CD4-positive, alpha-beta T cell treated with Interleukin-15 for 1 hour (primary cell): ENCODE results near the gene TK2.
A peak's percentile ranks its signal among the peaks of the same experiment; 100 is the strongest.
"Not testable (repeated sequence)": the region's sequence is repeated elsewhere in the genome, so short reads cannot be mapped to it uniquely, and the experiment has no call there.

Experiments used
- DNase-seq: peaks from one replicate; pipeline ENCODE4 v3.0.0-alpha.2; 2020

The TK2 gene

DNA sequence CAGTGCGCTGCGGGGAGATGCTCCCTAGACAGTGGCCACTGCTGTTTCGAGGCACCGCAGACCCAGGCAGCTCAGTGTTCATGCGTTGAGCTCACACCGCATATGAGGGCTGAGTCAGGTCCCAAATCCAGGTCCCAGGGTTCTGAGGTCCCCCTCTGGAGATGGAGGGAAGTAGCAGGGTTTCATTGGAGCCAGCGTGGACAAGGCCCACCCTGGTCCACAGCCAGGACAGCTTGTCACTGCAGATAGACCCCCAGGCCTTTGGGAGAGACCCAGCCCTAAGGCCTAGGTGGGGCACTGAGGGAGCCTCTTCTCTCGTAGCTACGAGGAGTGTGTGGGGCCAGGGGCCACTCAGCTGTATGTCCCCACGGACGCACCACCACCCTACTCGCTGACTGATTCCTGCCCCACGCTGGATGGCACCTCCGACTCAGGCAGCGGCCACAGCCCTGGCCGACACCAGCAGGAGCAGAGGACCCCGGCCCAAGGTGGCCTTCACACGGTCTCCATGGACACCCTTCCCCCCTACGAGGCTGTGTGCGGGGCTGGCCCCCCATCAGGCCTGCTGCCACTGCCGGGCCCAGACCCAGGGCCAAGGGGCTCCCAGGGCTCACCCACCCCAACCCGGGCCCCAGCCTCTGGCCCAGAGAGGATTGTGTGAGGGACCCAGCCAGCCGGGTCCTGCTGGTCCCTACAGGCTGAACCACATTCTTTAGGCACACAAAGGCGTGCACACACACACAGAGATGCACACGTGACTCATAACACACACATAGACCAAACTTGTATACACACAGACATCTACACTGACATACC, 69.4 kb downstream of the TK2 start:
- no peak for DNase-seq

DNA sequence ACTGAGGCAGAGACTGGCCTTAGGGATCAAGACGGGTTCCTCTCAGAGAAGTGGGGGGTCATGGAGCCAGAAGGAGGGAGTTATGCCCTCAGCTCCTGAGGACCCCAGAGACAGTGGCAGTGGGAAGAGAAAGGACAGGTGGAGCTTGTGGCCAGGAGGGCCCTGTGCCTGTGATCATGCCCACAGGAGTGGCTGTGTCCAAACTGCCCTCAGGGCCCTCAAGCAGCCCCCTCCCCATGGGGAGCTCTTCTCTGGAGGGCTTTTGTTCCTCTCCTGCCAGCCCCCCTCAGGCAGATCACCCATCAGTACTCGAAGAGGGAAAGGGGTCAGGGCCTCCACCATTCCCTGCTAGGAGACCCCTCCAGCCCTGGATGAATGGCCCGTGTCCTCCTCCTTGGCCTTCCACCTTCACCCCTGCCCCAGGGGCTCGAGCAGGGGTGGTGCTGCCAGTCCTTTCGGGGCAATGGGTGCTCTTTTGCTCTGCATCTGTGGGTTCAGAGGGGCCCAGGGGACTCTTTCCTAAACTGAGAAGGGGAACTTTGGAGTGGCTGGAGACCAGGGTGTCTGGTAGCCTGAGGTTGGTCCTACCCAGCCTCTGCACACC, 70.2 kb downstream of the TK2 start:
- no peak for DNase-seq

DNA sequence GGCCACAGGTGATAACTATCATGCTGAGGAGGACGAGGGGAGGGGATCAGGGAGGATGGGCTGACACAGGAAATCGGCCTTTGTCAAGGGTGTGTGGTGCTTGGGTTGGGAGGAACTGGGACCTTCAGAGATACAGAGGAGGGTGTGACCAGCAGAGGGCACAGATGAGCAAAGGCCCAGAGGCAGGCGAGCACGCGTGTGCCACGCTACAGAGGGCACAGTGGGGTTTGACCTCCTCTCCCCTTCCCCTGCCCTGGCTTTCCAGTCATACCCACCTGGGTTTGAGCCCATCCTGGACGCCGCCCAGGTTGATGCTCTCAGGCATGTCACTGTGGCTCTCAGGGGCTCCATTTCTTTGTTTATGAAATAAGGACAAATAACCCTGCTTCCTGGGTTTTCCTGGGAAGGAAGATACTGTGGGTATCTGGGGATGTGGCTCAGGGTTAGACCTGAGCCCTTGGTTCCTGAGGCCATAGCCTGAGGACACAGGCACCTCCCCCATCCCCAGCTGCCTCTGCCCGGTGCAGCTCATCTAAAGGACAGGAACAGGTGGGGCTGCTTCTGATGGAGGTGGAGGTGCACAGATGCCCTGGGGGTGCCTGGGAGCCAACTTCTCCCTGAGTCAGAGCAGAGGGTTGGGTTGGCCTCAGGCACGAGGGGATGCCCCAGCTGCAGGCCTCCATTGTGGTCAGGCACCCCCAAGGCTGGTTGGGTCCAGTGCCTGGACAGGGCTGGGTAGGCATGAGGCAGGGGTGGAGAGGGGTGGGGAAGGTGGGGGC, 71.0 kb downstream of the TK2 start:
- peak; percentile 80 for DNase-seq

DNA sequence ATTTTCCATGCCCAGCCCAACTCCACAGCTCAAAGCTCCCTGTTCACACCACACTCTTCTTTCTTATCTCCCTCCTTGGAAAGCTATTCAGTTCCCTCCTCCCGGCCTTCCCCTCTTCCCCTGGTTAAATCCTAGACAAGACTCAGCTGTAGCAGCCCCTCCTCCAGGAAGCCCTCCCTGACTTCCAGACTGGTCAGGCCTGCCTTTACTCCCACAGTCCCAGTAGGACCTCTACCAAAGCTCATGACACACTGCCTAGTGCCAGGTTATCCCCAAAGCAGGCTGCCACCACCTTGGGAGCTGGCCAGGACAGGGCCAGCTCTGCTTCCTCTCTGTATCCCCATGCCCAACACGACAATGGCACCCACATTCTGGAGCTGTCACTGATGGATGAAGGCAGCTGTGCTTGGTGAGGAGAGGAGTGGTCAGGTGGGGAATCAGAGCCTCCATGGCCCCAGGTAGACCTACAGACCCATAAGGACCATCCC, 72.8 kb downstream of the TK2 start:
- no peak for DNase-seq

DNA sequence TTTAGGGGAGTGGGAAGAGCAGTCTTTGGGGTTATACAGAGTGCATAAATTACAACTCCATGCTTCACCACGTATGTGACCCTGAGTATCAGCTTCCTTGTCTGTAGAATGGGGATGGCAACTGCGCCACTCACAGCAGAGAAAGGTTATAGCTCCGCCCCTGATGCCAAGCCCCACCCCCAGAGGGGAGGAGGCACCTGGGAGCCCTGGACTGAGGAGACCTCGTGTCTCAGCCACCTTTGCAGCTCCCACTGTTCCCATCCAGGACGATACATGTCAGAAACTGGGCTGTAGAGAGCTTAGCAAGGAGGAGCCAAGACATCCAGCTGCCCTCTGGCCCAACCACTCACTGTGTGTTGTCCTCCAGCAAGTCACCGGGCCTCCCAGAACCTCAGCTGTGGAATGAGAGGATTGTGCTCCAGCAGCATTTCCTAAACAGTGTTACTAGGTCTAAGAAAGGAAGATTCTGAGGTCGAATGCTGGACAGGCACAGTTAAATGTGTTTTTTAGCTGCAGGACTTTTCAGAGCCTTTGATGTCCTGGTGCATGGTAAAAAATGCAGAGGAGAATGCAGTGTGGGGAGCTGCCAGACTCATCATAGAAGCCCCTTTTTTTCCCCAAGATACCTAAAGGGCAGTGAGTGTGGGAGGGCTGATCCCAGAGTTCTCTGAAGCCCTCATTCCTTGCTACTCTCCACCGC, 73.4 kb downstream of the TK2 start:
- DNase-seq: peak; percentile 38

DNA sequence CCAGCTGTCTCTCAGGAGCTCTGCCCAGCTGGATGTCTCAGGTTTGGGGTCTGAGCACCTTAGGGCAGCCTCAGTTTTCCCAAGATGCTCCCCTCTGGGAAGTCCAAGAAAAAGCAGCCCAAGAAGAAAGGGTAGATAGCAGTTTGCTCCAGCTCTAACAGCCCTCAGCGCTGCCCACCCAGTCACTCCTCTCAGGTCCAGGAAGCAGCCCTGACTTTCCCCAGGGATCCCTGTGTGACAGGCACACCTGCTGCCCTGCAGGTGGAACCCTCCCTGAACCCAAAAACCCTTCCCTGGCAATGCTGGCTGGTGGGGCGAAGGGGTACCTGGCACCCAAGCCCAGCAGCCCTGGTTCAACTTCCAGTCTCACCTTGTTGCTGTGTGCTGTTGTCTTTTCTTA, 74.7 kb downstream of the TK2 start:
- no peak for DNase-seq

DNA sequence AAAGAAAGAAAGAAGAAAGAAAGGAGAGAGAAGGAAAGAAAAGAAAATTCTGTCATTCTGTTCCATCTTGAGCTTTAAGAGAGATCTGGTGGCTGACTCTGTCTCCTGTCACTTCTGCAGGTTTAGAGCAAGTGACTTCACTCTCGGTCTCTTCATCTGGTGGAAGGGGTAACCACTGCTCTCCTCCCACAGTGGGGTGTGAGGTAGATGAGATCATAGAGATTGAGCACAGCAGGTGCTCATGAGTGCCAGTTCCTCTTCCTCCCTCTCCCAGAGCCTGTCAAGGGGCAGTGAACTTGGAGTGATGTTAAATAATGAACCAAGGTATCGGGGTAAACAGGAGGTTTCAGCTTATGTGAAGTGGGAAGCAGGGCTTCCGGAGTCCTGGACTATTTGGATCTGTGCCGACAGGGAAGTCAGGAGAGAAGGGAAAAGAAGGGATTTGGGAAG, 75.1 kb downstream of the TK2 start:
- peak; percentile 68 for DNase-seq

DNA sequence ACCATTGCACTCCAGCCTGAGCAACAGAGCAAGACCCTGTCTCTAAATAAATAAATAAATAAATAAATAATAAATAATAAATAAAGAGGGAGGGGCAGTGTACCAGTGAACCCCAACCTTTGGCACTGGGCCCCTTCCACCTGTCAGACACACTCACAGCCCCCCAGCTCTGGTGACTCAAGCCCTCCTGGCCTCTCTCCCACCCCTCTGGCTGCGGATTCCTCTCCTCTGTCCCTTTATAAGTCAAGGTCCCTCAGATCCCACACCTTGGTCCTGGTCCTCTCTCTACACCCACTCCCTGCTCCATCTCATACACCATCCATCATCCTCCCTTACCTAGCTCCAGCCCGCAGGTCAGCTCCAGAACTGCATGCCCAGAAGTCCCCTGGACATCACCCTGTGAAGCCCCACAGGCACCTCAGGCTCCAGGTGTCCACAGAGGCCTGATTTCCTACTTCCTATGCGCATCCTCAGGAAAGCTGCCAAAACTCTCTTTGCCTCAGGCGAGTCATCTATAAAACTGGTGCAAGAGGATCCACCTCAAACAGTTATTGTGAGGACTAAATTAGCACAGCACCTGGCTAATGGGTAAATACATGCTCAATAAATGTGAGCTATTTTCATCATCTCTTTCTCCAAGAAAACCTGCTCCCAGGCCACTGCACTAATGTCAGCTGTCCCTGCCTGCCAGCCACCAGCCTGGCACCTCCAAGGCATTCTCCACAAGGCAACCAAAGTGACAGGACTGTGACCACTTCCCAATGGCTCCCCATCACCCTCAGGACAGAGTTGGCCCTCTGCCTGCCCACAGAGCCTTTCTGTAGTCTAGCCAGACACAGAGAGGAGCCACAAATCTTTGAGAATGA, 76.0 kb downstream of the TK2 start:
- no peak for DNase-seq

DNA sequence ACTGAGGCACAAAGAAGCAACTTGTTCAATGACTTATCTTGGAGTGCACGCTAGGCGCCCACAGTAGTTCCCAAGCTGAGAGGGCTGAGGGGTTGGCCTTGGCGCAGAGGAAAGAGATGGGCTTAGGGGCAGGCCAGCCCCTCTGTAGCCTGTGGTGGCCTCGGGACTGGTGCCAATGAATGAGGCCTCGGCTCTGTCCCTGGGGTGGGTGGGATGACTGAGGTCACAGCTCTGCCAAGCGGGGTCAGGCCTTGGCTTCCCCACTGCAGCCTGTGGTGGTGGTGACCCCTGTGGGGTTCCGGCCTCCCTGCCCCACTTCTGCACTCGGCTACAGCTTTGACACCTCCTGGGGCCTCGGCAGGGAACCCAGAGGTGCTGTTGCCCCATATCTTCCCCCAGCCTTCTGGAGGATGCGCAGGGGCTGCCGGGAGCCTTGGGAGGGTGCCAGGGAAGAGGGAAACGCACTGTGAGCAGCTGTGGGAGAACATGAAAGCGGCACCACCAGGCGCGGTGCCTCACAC, 76.8 kb downstream of the TK2 start:
- no peak for DNase-seq

DNA sequence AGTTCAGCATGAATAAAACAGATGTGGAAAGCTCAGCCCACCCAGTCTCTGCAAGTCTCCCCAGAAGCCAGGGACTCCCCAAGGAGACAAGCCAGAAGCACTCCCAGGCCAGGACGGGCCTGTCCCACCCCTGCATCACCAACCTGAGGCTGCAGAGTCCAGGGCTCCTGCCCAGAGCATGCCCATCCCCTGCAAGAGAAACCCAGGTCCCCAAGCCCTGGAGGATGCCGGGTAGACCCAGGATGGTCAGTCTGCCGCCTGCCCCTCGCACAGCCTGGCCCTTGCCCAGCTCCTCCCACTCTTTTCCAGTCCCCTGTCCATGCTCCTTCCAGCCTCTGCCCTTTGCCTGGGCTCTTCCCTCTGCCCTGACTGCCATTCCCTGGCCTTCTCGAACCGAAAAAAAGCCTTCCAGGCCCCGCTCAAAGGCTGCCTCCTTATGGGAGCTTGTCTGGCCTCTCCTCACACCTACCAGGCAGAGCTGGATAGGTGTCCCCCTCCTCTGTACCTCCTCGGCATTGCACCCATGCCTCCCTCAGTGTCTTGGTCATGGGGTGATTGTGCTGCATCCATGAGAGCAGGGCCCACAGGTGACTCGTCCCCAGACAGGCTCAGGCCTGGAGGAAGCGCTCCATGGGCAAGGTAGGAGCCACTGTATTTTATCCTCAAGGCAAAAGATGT, 78.1 kb downstream of the TK2 start:
- no peak for DNase-seq

DNA sequence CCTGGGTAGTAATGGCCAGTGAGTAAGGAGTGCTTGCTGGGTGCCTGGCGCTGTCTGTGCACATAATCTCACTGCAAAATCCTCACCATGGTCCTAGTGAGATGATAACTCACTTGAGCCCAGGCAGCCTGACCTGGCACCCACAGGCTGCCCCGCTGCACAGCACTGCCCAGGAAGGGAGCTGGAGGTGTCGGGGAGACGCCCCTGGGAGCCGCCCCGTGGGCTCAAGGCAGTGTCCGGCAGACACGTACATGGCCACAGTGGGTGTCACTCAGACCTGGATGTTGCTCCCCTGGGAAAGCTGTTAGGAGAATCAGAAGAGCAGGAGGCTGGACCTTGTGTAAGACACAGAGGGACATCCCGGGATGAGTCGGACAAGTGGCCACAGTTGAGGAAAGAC, 78.7 kb downstream of the TK2 start:
- no peak for DNase-seq

DNA sequence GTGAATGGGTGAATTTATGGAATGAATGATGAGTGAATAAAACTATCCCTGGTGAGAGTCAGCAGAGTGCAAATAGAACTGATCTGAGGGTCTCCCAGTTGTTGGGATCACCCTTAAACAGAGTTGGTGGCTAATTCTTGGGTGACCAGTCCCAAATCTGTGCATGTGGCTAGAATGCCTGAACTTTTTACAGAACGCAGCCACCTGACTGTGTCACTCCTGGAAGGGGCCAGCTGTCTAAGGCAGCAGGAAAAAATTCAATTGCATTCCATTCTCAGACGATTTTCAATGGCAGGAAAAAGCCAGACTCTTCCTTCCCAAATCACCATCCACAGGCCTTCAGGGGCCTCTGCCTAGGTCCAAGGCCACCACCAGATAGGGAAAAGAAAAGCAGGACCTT, 79.4 kb downstream of the TK2 start:
- no peak for DNase-seq

DNA sequence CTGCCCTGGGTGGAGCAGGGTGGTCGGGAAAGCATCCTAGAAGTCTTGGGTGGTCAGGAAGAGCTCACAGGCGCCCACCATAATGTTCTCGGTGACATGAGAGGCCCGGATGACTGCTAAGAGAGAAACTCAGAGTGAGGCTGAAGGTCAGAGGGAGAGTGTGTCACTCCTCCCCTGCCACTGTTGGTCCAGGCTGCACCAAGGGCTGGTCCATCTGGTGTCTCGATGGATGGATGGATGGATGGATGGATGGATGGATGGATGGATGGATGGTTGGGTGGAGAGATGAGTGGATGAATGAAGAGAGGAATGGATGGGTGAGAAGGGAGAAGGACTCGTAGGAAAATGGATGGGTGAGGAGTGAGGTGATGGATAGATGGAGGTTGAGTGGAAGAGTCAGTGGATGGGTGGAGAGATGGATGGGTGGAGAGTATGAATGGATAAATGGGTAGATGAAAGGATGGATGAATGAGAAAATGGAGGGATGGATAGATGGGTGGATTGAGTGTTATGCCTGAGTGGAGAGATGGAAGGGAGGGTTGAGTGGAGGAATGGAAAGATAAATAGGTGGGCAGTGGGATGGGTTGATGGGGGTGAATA, 79.9 kb downstream of the TK2 start:
- no peak for DNase-seq

DNA sequence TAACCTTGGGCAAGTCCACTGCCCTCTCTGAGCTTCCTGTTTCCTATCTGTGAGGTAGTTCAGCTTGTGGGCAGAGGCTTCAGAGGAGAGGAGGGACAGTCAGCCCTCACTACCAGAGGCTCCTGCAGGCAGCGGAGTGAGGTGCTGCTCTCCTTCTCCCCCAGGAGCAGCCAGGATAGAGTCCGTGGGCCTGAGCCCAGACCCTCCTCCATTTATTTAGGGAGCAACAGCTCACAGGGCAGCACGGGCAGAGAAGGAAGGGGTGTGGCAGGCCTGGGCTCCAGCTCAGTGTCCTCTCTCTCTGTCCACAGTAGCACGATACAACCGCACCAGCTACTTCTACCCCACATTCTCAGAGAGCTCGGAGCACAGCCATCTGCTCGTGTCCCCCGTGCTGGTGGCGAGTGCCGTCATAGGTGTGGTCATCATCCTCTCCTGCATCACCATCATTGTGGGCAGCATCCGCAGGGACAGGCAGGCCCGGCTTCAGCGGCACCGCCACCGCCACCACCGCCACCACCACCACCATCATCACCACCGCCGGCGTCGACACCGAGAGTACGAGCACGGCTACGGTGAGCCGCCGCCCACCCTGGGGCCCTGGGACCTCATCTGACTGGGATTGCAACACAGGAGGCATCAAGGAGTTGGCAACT, 80.5 kb downstream of the TK2 start:
- no peak for DNase-seq

DNA sequence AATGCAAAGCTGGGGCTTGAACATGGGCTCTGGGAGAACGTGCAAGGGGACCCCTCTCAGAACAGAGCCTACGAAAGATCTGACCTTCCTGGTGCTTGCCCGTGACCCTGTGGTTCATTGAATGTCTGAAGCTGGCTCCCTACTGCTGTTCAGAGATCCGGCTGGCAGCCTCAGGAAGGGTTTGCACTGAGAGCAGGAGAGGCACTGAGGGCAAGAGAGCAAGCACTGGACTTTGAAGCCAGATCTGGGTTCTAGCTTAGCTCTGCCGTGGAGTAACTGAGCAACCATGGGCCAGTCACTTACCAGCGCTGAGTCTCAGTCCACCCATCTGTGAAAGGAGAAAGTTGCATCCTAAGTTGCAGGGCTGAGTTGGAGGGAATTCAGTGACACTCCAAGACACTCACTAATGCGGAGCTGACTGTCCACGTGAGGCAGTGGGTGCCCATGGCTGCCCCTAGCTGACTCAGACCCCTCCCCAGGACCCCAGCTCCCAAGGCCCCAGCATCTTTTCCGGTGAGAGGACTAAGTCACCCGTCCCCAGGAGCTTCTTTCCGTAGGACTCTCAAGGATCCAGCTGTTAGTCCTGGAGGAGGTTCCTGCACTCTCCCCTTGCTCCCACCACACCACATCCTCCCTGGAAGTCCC, 81.5 kb downstream of the TK2 start:
- DNase-seq: no peak

DNA sequence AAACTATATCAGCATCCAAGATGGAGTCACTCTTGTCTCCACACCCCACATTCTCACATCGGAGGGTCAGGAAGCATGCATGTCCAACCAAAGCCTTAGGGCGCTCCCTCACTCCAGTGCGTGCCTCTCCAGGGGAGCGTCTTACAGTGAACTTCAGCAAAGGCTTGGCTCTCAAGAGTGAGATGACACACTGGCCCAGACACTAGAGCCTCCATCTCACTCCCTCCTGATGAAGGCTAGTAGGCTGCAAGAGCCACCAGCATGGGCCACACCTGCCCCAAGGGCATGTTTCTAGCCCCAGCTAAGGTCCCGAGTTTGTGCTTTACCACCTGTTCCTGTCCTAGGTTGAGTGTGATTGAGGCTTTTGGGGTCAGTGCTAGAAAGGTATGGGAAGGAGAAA, 82.3 kb downstream of the TK2 start:
- DNase-seq: no peak

DNA sequence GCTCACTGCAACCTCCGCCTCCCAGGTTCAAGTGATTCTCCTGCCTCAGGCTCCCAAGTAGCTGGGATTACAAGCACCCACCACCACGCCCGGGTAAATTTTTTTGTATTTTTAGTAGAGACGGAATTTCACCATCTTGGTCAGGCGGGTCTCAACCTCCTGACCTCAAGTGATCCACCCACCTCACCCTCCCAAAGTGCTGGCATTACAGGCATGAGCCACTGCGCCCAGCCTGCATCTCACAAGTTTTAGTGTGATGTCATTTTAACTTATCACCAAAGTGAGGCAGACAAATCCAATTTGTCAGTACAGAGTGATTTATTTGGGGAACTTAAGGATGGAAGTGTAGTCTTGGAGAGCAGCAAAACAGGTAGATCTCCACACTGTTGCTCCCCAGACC, 83.3 kb downstream of the TK2 start:
- not testable (repeated sequence) for DNase-seq

DNA sequence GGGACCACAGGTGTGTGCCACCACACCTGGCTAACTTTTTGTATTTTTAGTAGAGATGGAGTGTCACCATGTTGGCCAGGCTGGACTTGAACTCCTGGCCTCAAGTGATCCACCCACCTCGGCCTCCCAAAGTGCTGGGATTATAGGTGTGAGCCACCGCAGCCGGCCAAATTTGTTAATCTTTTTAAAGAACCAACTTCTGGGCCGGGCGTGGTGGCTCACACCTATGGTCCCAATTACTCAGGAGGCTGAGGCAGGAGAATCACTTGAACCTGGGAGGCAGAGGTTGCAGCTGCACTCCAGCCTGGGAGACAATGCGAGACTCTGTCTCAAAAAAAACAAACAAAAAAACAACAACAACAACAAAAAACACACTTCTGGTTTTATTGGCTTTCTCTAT, 84.0 kb downstream of the TK2 start:
- DNase-seq: not testable (repeated sequence)

DNA sequence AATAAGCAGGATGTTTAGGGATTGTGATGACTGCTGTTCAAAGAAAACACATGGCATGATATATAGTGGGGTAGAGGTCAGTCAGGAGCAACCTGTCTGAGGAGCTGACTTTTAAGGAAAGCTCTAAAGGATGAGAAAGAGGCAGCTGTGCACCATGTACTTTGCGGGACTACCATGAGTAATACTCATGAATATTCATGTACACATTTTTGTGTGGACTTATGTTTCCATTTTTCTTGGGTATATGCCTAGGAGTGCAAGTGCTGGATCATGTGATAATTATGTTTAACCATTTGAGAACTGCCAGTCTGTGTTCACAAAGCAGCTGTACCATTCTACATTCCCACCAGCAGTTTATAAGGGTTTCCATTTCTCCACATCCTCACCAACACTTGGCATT, 87.0 kb downstream of the TK2 start:
- DNase-seq: no peak

DNA sequence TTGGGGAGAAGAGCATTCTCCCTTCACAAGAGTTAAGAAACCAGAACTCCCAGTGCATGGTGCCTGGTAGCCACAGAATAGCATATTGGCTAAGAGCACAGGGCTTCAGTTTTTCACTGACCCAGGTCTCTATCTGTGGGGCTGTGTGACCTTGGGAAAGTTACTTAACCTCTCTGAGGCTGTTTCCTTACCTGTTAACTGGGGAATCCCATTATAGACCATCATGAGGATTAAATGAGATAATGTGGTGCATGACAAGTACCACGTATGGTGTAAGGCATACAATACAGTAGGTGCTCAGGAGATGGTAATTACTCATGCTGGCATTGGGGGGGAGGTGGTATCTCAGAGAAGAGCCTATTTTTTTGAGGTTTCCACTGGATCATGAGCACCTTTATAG, 89.2 kb downstream of the TK2 start:
- DNase-seq: no peak
